GM23338 (cell line): Measurements from ENCODE around the gene CACNA1D.

Source experiments
- CREB1 ChIP-seq: fragments of 250-450 bp; sonication (Bioruptor Pico); IDR thresholded peaks from 2 replicates; pipeline ENCODE4 v1.5.0; 2020; ENCODE audit warnings: low read depth, mild to moderate bottlenecking, moderate library complexity
- CTCF ChIP-seq, 2 experiments: fragments of 200-600 bp in 1 of 2; sonication (generic) in 1 of 2; conservative IDR thresholded peaks; 2 replicates each; pipeline versions ENCODE4 v1.5.1 to v1.6.1; 2016 to 2017; ENCODE audit warnings: antibody characterized with exemption in 2 of 2, low read depth in 2 of 2, mild to moderate bottlenecking in 2 of 2, moderate library complexity in 1 of 2
- EZH2 ChIP-seq: fragments of 200-600 bp; sonication (generic); IDR thresholded peaks from one replicate; pipeline ENCODE4 v1.8.0; 2017; ENCODE audit warnings: antibody characterized with exemption, mild to moderate bottlenecking, low read depth; ENCODE audit not compliant: unreplicated experiment
- EZH2phosphoT487 ChIP-seq: fragments of 200-600 bp; sonication (generic); IDR thresholded peaks from one replicate; pipeline ENCODE4 v1.8.1; 2018; ENCODE audit warnings: antibody characterized with exemption; ENCODE audit not compliant: unreplicated experiment
- POLR2AphosphoS5 ChIP-seq: IDR thresholded peaks from 2 replicates; pipeline ENCODE4 v1.6.1; 2016; ENCODE audit warnings: antibody characterized with exemption, low read depth
- REST ChIP-seq: IDR thresholded peaks from one replicate; pipeline ENCODE4 v1.6.1; 2018; ENCODE audit warnings: antibody characterized with exemption; ENCODE audit not compliant: unreplicated experiment

GRCh38 chr3:53773611-53774368, 279.4 kb downstream of the CACNA1D start:
- TF ChIP-seq CTCF (conservative IDR thresholded peaks at IDR 0.05; ENCODE audit: low read depth in 2 of 2) (no peak), EZH2 (no peak), REST (no peak), EZH2phosphoT487 (no peak), POLR2AphosphoS5 (no peak), CREB1 (no peak)
